Nephron progenitor cell (in vitro differentiated cells): ENCODE measurements around the gene CDK5.

Experiments used
- DNase-seq: peaks from one replicate; pipeline ENCODE4 v3.0.0; 2021
- H3K27ac Mint-ChIP-seq: 2 replicates; pipeline ENCODE4 v1.8.0; 2021; ENCODE audit warnings: mild to moderate bottlenecking, moderate library complexity, mixed read lengths
- H3K27me3 Mint-ChIP-seq: 2 replicates; pipeline ENCODE4 v1.8.0; 2021; ENCODE audit warnings: mild to moderate bottlenecking, low read depth, mixed read lengths; ENCODE audit not compliant: poor library complexity
- H3K36me3 Mint-ChIP-seq: 2 replicates; pipeline ENCODE4 v1.8.0; 2021; ENCODE audit warnings: low read depth, mixed read lengths
- H3K4me1 Mint-ChIP-seq: 2 replicates; pipeline ENCODE4 v1.8.0; 2021; ENCODE audit warnings: mixed read lengths
- H3K4me3 Mint-ChIP-seq: 2 replicates; pipeline ENCODE4 v1.8.0; 2021; ENCODE audit warnings: mild to moderate bottlenecking, moderate library complexity, mixed read lengths
- H3K9me3 Mint-ChIP-seq: 2 replicates; pipeline ENCODE4 v1.8.0; 2021; ENCODE audit warnings: mild to moderate bottlenecking, moderate library complexity, mixed read lengths
- CTCF ChIP-seq: fragments of 200-600 bp; sonication (generic); IDR thresholded peaks from 2 replicates; pipeline ENCODE4 v1.5.0; 2021; ENCODE audit warnings: antibody characterized with exemption

The CDK5 gene

DNA sequence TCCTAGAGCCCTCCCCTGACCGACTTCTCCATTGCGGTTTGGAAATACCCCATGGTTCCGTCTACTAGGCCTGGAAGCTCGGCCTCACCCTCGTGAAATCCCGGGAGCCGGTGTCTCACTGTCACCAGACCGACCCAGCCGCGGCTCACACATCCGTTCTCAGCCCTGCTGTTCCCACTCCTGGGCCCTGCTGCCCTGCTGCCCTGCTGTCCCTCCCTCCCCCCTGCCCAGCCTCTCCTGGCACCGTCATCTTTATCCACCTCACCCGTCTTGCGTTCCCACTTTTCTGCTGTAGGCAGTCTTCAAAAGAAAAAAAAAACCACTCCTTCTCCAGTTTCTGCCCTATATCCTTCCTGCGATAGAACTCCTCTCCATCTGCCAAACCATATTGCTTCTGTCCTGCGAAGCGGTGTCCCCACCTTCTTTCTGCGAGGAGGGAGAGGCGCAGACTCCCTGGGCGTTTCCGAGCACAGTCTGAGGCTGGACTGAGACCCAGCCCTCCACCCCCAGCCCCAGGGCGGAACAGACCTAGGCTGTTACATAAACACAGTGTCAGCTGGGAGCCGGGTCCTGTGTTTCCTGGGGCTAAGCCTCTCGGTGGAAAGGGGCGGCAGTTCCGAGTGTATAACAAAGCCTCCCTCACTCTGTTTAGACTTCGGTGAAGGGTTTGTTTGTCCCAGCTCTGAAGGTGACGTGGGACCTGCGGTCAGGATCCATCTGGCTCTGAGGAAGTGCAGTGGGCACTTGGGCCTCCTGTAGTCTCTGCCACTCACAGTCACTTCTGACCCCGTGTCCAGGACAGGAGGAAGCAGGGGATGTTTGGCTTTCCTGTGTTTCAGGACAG, 31.4 kb upstream of the CDK5 start:
- H3K9me3 Mint-ChIP-seq, result no peaks in the 10 kb centered on the region
- peak overlapping the region; percentile 66 for H3K27ac Mint-ChIP-seq
- H3K4me1 Mint-ChIP-seq, result peaks cover 51% of the 10 kb centered on the region
- peaks cover 4% of the 10 kb centered on the region for H3K27me3 Mint-ChIP-seq
- DNase-seq, result peak; percentile 59
- no peaks in the 10 kb centered on the region for H3K36me3 Mint-ChIP-seq
- TF ChIP-seq CTCF, result no peak
- H3K4me3 Mint-ChIP-seq, result peak overlapping the region; percentile 83

GRCh38 chr7:151088019-151088855, 30.5 kb upstream of the CDK5 start:
- peaks cover 51% of the 10 kb centered on the region for H3K4me1 Mint-ChIP-seq
- no peaks in the 10 kb centered on the region for H3K9me3 Mint-ChIP-seq
- H3K27ac Mint-ChIP-seq, result peak overlapping the region; percentile 61
- no peak for TF ChIP-seq CTCF
- no peaks in the 10 kb centered on the region for H3K36me3 Mint-ChIP-seq
- peak overlapping the region; percentile 83 for H3K4me3 Mint-ChIP-seq
- H3K27me3 Mint-ChIP-seq, result peaks cover 4% of the 10 kb centered on the region
- DNase-seq, result no peak

DNA sequence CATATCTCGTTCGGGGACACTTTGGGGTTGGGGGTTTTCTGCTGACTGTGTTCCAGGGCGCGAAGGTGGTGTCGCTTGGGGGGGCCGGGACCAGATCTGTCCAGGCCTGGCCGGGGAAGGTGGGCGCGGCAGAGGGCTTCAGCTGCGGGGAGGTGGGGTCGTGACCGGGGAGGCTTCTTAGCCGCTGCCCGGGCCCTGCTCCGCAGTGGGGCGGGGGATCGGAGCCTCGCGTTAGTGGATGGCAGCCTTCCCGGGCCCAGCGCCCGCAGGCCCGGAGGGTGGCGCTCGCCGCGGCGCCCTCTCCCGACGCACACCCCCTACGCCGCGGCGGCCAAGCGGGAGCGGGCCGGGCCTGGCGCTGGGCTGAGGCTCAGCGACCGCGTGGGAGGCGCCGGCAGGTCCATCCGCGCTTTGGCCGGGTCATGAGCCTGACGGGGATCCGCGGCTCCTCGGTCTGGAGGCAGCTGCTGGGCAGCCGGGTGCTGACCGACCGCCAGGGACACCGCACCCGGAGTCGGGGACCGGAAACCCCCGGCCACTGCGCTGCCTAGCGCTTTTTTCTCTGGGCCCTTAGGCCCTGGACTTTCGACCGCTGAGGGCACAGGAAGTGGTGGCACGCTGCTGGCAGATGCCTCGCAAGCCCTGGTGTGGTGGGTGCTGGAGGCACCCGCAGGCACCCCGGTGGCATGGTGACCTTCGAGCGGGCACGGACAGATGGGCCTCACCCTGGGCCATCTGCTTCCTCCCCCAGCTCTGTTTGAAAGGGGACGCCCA, 29.7 kb upstream of the CDK5 start:
- Mint-ChIP-seq H3K4me1 (peaks cover 57% of the 10 kb centered on the region), H3K9me3 (no peaks in the 10 kb centered on the region), H3K27ac (peak overlapping the region; percentile 90), H3K27me3 (peaks cover 4% of the 10 kb centered on the region), H3K36me3 (no peaks in the 10 kb centered on the region), H3K4me3 (peak overlapping the region; percentile 89)
- no peak for TF ChIP-seq CTCF
- peak; percentile 65 for DNase-seq

DNA sequence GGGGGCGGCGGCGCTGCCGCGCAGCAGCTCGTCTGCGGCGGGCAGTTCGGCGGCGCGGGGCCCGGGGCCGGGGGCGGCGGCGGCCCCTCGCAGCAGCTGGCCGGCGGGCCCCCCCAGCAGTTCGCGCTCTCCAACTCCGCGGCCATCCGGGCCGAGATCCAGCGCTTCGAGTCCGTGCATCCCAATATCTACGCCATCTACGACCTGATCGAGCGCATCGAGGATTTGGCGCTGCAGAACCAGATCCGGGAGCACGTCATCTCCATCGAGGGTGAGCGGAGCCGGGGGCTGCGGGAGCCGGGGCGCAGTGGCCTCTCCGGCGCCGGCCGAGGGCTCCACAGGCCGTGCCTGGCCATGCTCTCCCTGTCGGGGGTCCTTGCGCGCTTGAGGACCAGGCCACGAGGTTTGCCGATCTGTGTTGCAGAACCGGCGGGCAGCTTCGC, 29.1 kb upstream of the CDK5 start:
- Mint-ChIP-seq H3K4me1 (peaks cover 62% of the 10 kb centered on the region), H3K9me3 (no peaks in the 10 kb centered on the region), H3K27ac (peak overlapping the region; percentile 90), H3K36me3 (no peaks in the 10 kb centered on the region), H3K4me3 (peak overlapping the region; percentile 89), H3K27me3 (peaks cover 4% of the 10 kb centered on the region)
- TF ChIP-seq CTCF, result no peak
- DNase-seq, result peak; percentile 57

- TF ChIP-seq CTCF, result no peak
- Mint-ChIP-seq H3K36me3 (no peaks in the 10 kb centered on the region), H3K27ac (peak within 1 kb of the TSS; percentile 90), H3K4me1 (peaks cover 59% of the 10 kb centered on the region), H3K4me3 (peak within 1 kb of the TSS; percentile 89), H3K27me3 (peaks cover 4% of the 10 kb centered on the region), H3K9me3 (no peaks in the 10 kb centered on the region)
- peak; percentile 89 for DNase-seq
Observed at GRCh38 chr7:151085691-151086620, 28.3 kb upstream of the CDK5 start, which contains the start of gene AGAP3. Gene AGAP3, plus strand, starts transcription at chr7:151086475. Its CDS starts 267 bp downstream, at chr7:151086742.
